PC-9 (cell line): ENCODE data around the gene GATD1. TPM values are rescaled to one million over a fixed set of nuclear protein-coding genes. Genes with fewer than 3 reads are reported as not detected.
"Not testable (repeated sequence)": the region's sequence is repeated elsewhere in the genome, so short reads cannot be mapped to it uniquely, and the experiment has no call there.

ENCODE experiments used
- BruUV-seq: library from RNA; stranded (reverse); fragments of 400-500 nt; replicated peaks from 2 replicates; lab custom pipeline; 2021; lab: Mats Ljungman, UMichigan
- CTCF ChIA-PET: fragments of 300-600 bp; sonication (Branson Sonifier 250); formaldehyde crosslinking; loops from one replicate; lab custom pipeline; 2022; ENCODE audit warnings: antibody characterized with exemption; lab: Charles Lee
- POLR2A ChIA-PET: fragments of 300-600 bp; sonication (Branson Sonifier 250); formaldehyde crosslinking; loops from one replicate; lab custom pipeline; 2022; ENCODE audit warnings: antibody characterized with exemption; ENCODE audit not compliant: unreplicated experiment; lab: Charles Lee
- DNase-seq, 2 experiments: peaks; one replicate each; pipeline versions ENCODE4 v3.0.0 to v3.0.0-alpha.2; 2015 to 2022; ENCODE audit warnings: mixed read lengths in 1 of 2
- H2AFZ ChIP-seq: fragments of 200-600 bp; sonication (generic); 2 replicates; pipeline ENCODE4 v1.8.1; 2017; ENCODE audit warnings: antibody characterized with exemption
- H3F3A ChIP-seq: fragments of 200-600 bp; sonication (generic); 2 replicates; pipeline ENCODE4 v1.8.1; 2017; ENCODE audit warnings: antibody characterized with exemption, mild to moderate bottlenecking, low read depth; ENCODE audit not compliant: insufficient read depth
- H3K27ac ChIP-seq: fragments of 200-600 bp; sonication (generic); 2 replicates; pipeline ENCODE4 v1.6.1; 2016; ENCODE audit warnings: mixed run types
- H3K27me3 ChIP-seq: fragments of 200-600 bp; sonication (generic); 2 replicates; pipeline ENCODE4 v1.6.1; 2016; ENCODE audit warnings: low read depth, mixed run types; ENCODE audit not compliant: insufficient read depth
- H3K36me3 ChIP-seq: fragments of 200-600 bp; sonication (generic); 2 replicates; pipeline ENCODE4 v1.6.1; 2016; ENCODE audit warnings: low read depth, mixed run types
- H3K4me1 ChIP-seq: fragments of 200-600 bp; sonication (generic); replicated peaks from 2 replicates; pipeline ENCODE4 v1.6.1; 2016; ENCODE audit warnings: mixed run types; ENCODE audit not compliant: insufficient read depth
- H3K4me2 ChIP-seq: fragments of 200-600 bp; sonication (generic); 2 replicates; pipeline ENCODE4 v1.6.1; 2017; ENCODE audit warnings: mixed run types
- H3K4me3 ChIP-seq: fragments of 200-600 bp; sonication (generic); 2 replicates; pipeline ENCODE4 v1.6.1; 2016; ENCODE audit warnings: mixed run types
- H3K79me2 ChIP-seq: fragments of 200-600 bp; sonication (generic); 2 replicates; pipeline ENCODE4 v1.6.1; 2017; ENCODE audit warnings: low read depth, mixed run types
- H3K9me2 ChIP-seq: fragments of 200-600 bp; sonication (generic); 2 replicates; pipeline ENCODE4 v1.8.1; 2017; ENCODE audit warnings: mild to moderate bottlenecking; ENCODE audit not compliant: insufficient read depth
- H3K9me3 ChIP-seq: fragments of 200-600 bp; sonication (generic); 2 replicates; pipeline ENCODE4 v1.8.1; 2016; ENCODE audit warnings: low read depth; ENCODE audit not compliant: insufficient read depth
- H4K20me1 ChIP-seq: fragments of 200-600 bp; sonication (generic); 2 replicates; pipeline ENCODE4 v1.8.1; 2017; ENCODE audit not compliant: insufficient read depth
- EZH2 ChIP-seq: fragments of 200-600 bp; sonication (generic); IDR thresholded peaks from 2 replicates; pipeline ENCODE4 v1.8.0; 2017; ENCODE audit warnings: antibody characterized with exemption, low read depth
- intact Hi-C: fragments of 100-400 bp; cut with micrococcal nuclease; formaldehyde crosslinking; loops from one replicate; pipeline ENCODE4 v1.10.0; 2022; ENCODE audit not compliant: unreplicated experiment
- total RNA-seq: library from RNA; stranded (reverse); gene quantifications from 2 replicates; pipeline ENCODE4 v1.2.3, GENCODE V29; 2021
- TF ChIP-seq, protein P1 (sequence below): fragments of 200-600 bp; sonication (generic); conservative IDR thresholded peaks from 2 replicates; pipeline ENCODE4 v1.6.1; 2017; ENCODE audit warnings: mixed run types, antibody characterized with exemption, mild to moderate bottlenecking, moderate library complexity

The GATD1 gene
- total RNA-seq, 1 experiment from 2014 or later = 52.7 TPM

DNA sequence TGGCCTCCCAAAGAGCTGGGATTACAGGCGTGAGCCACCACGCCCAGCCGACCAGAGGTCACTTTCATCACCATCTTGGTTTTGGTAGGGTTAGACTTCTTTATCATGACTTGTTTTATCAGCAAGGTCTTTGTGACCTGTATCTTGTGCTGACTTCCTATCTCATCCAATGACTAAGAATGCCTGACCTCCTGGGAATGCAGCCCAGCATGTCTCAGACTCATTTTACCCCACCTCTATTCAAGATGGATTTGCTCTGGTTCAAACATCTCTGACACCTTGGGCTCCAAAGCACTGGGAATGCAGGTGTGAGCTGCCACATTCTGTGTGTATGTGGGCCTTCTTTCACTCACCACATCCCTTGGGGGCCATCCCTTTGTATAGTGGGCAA lies 35.1 kb downstream of the GATD1 start:
- Histone ChIP-seq H3K4me3 (no peak overlapping the region), H2AFZ (no peak overlapping the region), H3K79me2 (no peaks in the 10 kb centered on the region), H3K4me2 (no peak overlapping the region), H3K4me1 (peaks cover 18% of the 10 kb centered on the region), H3K27ac (no peak overlapping the region), H4K20me1 (no peaks in the 10 kb centered on the region), H3K9me2 (no peaks in the 10 kb centered on the region), H3K36me3 (no peaks in the 10 kb centered on the region), H3K9me3 (no peaks in the 10 kb centered on the region), H3K27me3 (no peaks in the 10 kb centered on the region), H3F3A (peaks cover 23% of the 10 kb centered on the region; the same call in 1 of the 2 replicates)
- intact Hi-C loops = no loop called here
- peak in 1 of 2 experiments; percentile 35 for DNase-seq
- ChIA-PET CTCF (no interaction called here), POLR2A (no interaction called here)
- TF ChIP-seq EZH2 = no peak
- TF ChIP-seq, protein P1, sequence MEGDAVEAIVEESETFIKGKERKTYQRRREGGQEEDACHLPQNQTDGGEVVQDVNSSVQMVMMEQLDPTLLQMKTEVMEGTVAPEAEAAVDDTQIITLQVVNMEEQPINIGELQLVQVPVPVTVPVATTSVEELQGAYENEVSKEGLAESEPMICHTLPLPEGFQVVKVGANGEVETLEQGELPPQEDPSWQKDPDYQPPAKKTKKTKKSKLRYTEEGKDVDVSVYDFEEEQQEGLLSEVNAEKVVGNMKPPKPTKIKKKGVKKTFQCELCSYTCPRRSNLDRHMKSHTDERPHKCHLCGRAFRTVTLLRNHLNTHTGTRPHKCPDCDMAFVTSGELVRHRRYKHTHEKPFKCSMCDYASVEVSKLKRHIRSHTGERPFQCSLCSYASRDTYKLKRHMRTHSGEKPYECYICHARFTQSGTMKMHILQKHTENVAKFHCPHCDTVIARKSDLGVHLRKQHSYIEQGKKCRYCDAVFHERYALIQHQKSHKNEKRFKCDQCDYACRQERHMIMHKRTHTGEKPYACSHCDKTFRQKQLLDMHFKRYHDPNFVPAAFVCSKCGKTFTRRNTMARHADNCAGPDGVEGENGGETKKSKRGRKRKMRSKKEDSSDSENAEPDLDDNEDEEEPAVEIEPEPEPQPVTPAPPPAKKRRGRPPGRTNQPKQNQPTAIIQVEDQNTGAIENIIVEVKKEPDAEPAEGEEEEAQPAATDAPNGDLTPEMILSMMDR = no peak
- no TSS peak for BruUV-seq

DNA sequence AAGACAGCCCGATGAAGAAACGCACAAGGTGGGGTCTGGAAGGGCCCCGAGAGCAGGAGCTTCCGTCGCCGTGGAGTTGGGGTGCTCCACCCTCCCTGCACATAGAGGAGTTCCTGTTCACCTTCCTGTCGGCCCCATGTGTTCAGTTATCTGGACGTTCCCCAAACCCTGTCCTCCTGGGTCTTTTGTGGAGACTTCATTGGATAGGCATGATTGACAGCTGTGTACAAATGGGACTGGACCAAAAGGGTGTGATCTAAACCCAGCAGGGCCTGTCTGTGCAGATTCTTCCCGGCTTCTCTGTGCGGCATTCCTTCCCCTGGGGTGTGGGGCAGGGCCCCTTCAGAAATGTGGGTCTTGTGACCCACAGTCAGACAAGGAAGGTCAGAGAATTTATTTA lies 39.4 kb downstream of the GATD1 start:
- intact Hi-C loops, BruUV-seq, H3K36me3 ChIP-seq, H3K4me3 ChIP-seq, H3K9me2 ChIP-seq, H3K9me3 ChIP-seq, H3K79me2 ChIP-seq, CTCF ChIA-PET, H4K20me1 ChIP-seq, H3K27me3 ChIP-seq, H2AFZ ChIP-seq: not testable (repeated sequence)
- Histone ChIP-seq H3K27ac (peak overlapping the region; percentile 81; the same call in 1 of the 2 replicates), H3K4me2 (peak overlapping the region; percentile 58), H3F3A (peaks cover 20% of the 10 kb centered on the region; the same call in 1 of the 2 replicates), H3K4me1 (peaks cover 20% of the 10 kb centered on the region)
- peak; percentile 82 to 88 for DNase-seq
- POLR2A ChIA-PET = interaction anchor here (0.6 kb wide), 1 partner anchor 31 kb away, joined by 4 read pairs; no protein-coding TSS in a partner anchor

DNA sequence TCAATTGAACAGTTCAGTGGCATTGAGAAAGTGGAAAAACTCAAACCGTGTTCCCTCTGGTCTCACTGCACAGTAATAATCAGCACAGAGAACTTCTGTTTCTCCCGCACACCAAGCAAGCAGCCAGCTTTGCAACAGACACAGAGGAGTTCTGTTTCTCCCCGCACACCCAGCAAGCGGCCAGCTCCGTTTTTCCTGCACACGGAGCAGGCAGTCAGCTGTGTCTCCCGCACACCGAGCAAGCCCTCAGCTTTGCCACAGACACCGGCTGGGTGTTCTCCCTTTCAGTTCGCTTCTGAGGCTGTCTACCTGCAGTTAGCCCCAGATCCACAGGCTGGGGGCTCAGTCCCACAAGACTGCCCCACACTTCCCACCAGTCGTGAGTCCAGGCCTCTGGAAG lies 39.9 kb downstream of the GATD1 start:
- Histone ChIP-seq H3K9me2 (no peaks in the 10 kb centered on the region), H3K79me2 (no peaks in the 10 kb centered on the region), H3K4me3 (no peak overlapping the region), H3K9me3 (no peaks in the 10 kb centered on the region), H3F3A (peaks cover 20% of the 10 kb centered on the region; the same call in 1 of the 2 replicates), H2AFZ (no peak overlapping the region), H3K4me2 (peak overlapping the region; percentile 58), H3K36me3 (no peaks in the 10 kb centered on the region), H3K27me3 (no peaks in the 10 kb centered on the region), H3K27ac (0 out of 2 replicates have a peak overlapping the region, but pooled peaks have one; percentile 37), H4K20me1 (no peaks in the 10 kb centered on the region), H3K4me1 (peaks cover 20% of the 10 kb centered on the region)
- no peak for DNase-seq
- POLR2A ChIA-PET = no interaction called here
- BruUV-seq = TSS peak; percentile 85
- CTCF ChIA-PET = interaction anchor here (0.5 kb wide), 1 partner anchor 9 kb away, joined by 3 read pairs; no protein-coding TSS in a partner anchor
- TF ChIP-seq, protein P1 = no peak
- intact Hi-C loops = no loop called here

DNA sequence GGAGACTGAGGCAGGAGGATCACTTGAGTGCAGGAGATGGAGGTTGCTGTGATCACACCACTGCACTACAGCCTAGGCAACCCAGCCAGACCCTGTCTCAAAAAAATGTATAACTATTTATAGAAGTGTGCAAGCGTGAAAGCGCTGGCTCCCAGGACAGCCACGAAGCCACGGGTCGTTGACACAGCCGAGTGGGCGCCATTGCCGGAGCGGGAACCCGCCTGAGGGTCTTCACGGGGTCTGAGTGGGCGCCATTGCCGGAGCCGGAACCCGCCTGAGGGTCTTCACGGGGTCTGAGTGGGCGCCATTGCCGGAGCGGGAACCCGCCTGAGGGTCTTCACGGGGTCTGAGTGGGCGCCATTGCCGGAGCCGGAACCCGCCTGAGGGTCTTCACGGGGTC lies 42.7 kb downstream of the GATD1 start:
- CTCF ChIA-PET, H3K9me2 ChIP-seq, POLR2A ChIA-PET, H3K4me2 ChIP-seq, H4K20me1 ChIP-seq, H3K79me2 ChIP-seq, H3K36me3 ChIP-seq, H2AFZ ChIP-seq, H3K4me3 ChIP-seq, BruUV-seq, DNase-seq, H3K27me3 ChIP-seq, H3K9me3 ChIP-seq, H3K27ac ChIP-seq, intact Hi-C loops: not testable (repeated sequence)
- peaks cover 20% of the 10 kb centered on the region; the same call in 1 of the 2 replicates for H3F3A ChIP-seq
- H3K4me1 ChIP-seq = peaks cover 24% of the 10 kb centered on the region
